SK-N-MC (cell line): Measurements from ENCODE around the gene MACROD2.

Experiments
- EZH2 ChIP-seq: fragments of 200-600 bp; sonication (generic); IDR thresholded peaks from one replicate; pipeline ENCODE4 v1.6.1; 2017; ENCODE audit warnings: antibody characterized with exemption
- POLR2AphosphoS5 ChIP-seq: IDR thresholded peaks from 2 replicates; pipeline ENCODE4 v1.6.1; 2012; ENCODE audit warnings: mild to moderate bottlenecking, low read depth, low read length, borderline replicate concordance

DNA sequence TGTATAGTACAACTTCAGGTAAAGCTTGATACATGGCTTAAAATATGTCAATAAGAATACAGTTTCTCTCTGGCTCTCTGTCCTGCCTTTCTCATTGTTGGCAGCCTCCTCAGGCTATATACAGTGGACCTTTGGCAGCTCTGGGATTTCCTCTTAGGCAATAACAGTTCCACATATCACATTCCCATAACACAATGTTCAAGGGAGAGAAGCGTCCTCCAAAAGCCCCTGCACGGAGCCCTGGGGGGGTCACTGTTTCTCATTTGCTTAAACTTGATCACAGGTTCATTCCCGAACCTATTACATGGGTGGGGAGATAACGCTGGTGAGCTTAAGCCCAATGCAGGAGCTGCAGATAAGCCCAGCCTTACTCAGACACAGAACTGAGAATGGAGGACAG is 346.5 kb downstream of the MACROD2 start:
- TF ChIP-seq EZH2 (no peak), POLR2AphosphoS5 (no peak)
